Activated effector memory CD4-positive, alpha-beta T cell treated with anti-CD3 and anti-CD28 coated beads, Interleukin-2, amount 50 U/mL, for 16 hours (primary cell): ENCODE data around the gene KMT2A.
"Not testable (repeated sequence)": the region's sequence is repeated elsewhere in the genome, so short reads cannot be mapped to it uniquely, and the experiment has no call there.

ENCODE experiments used
- DNase-seq: peaks from one replicate; pipeline ENCODE4 v3.0.0-alpha.2; 2020

KMT2A gene

GRCh38 chr11:118435290-118435892 is 901 bp upstream of the KMT2A start:
- DNase-seq, result peak; percentile 87

GRCh38 chr11:118436639-118437207 is 431 bp downstream of the KMT2A start:
- peak; percentile 84 for DNase-seq

- peak; percentile 83 for DNase-seq
Observed at GRCh38 chr11:118437208-118438125, 1.2 kb downstream of the KMT2A start.

GRCh38 chr11:118438314-118438931 is 2.1 kb downstream of the KMT2A start:
- DNase-seq, result peak; percentile 84

GRCh38 chr11:118439646-118440045 is 3.4 kb downstream of the KMT2A start:
- DNase-seq, result no peak

- DNase-seq, result peak; percentile 66
Observed at GRCh38 chr11:118441770-118442275, 5.5 kb downstream of the KMT2A start.

- no peak for DNase-seq
Observed at GRCh38 chr11:118442301-118442700, 6.0 kb downstream of the KMT2A start.

GRCh38 chr11:118442908-118443589 is 6.8 kb downstream of the KMT2A start:
- no peak for DNase-seq

GRCh38 chr11:118443590-118444218 is 7.4 kb downstream of the KMT2A start:
- no peak for DNase-seq

GRCh38 chr11:118447423-118447822 is 11.1 kb downstream of the KMT2A start:
- no peak for DNase-seq

- no peak for DNase-seq
Observed at GRCh38 chr11:118448294-118448693, 12.0 kb downstream of the KMT2A start.

- DNase-seq, result no peak
Observed at GRCh38 chr11:118449316-118449918, 13.1 kb downstream of the KMT2A start.

GRCh38 chr11:118450451-118450850 is 14.2 kb downstream of the KMT2A start:
- no peak for DNase-seq

GRCh38 chr11:118462178-118462577 is 25.9 kb downstream of the KMT2A start:
- DNase-seq, result no peak

- DNase-seq, result not testable (repeated sequence)
Observed at GRCh38 chr11:118468968-118469367, 32.7 kb downstream of the KMT2A start.

- no peak for DNase-seq
Observed at GRCh38 chr11:118471030-118471429, 34.7 kb downstream of the KMT2A start.

GRCh38 chr11:118473537-118473936 is 37.2 kb downstream of the KMT2A start:
- no peak for DNase-seq

- DNase-seq, result no peak
Observed at GRCh38 chr11:118476676-118477075, 40.4 kb downstream of the KMT2A start.

- DNase-seq, result not testable (repeated sequence)
Observed at GRCh38 chr11:118481238-118481637, 44.9 kb downstream of the KMT2A start.

GRCh38 chr11:118484405-118484804 is 48.1 kb downstream of the KMT2A start:
- no peak for DNase-seq

GRCh38 chr11:118485273-118485672 is 49.0 kb downstream of the KMT2A start:
- DNase-seq, result no peak
